ENCODE results near the gene DSN1.

DSN1 gene

DNA sequence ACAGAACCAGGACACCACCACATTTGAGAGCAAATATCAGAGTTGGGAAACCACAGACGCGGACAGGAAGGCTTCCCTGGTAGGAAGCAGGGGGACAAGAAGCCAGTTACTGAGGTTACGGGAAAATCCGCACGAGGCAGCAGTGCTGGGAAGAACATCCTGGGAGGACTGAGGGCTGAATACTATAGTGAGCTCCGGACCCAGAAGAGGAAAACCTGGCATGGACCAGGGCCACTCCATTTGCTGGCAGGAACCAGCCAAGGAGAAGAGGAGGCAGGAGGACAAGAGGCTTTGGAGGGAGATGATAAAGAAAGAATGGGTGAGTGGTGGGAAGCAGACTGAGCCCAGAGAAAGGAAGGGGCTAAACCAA, 6.1 kb upstream of the DSN1 start:
- TF ChIP-seq, protein P1, sequence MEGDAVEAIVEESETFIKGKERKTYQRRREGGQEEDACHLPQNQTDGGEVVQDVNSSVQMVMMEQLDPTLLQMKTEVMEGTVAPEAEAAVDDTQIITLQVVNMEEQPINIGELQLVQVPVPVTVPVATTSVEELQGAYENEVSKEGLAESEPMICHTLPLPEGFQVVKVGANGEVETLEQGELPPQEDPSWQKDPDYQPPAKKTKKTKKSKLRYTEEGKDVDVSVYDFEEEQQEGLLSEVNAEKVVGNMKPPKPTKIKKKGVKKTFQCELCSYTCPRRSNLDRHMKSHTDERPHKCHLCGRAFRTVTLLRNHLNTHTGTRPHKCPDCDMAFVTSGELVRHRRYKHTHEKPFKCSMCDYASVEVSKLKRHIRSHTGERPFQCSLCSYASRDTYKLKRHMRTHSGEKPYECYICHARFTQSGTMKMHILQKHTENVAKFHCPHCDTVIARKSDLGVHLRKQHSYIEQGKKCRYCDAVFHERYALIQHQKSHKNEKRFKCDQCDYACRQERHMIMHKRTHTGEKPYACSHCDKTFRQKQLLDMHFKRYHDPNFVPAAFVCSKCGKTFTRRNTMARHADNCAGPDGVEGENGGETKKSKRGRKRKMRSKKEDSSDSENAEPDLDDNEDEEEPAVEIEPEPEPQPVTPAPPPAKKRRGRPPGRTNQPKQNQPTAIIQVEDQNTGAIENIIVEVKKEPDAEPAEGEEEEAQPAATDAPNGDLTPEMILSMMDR (conservative IDR thresholded peaks at IDR 0.05; ENCODE audit: low read depth): no peak
- H3K27ac ChIP-seq: peak overlapping the region; percentile 28
- DNase-seq (ENCODE audit: low spot score): no peak
- ChIA-PET POLR2A (ENCODE audit: low non-redundant PET) (interaction anchor here (0.6 kb wide), 1 partner anchor 194 kb away, joined by 6 read pairs; no protein-coding TSS in a partner anchor), CTCF (no interaction called here)

DNA sequence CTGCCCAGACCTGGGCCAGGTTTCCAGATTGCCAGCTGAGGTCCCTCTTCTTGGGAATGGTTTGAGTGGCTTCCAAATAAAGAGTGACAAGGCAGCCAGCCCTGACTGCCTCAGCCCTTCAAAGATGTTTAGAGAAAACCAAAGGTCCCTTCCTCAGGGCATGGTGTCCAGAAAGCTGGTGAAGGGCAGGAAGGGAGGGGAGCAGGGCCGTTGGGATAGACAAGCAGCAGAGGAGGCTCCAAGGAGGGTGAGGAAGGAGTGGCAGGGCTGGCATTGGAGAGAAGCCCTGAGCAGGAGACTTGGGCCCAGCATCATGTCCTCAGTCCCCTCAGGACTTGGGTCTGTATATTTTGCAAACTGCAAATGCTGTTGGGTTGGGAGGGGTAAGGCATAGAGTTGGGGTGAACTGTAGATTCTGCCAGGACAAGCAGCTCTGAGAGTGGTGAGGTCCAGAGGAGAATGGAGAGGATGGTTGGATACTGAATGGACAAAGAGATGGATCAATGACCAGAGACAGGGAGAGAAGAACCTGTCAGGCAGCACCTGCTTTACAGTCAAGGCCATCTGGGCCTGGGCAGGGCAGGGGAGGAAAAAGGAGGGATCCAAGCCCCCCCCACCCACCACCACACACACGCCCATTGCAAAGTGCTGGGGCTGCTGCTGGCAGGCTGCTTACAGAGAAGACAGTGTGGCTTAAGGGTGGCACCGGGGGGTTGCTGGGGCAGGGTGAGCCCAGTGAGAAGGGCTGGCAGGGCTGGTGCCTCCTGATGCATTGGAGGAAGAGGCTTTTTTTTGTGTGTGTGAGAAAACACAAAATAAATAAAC, 5.5 kb upstream of the DSN1 start:
- TF ChIP-seq, protein P1 (conservative IDR thresholded peaks at IDR 0.05; ENCODE audit: low read depth): no peak
- H3K27ac ChIP-seq: peak overlapping the region; percentile 28
- ChIA-PET CTCF (interaction anchor here (2.2 kb wide), 1 partner anchor 13 kb away, joined by 9 read pairs; no protein-coding TSS in a partner anchor), POLR2A (ENCODE audit: low non-redundant PET) (interaction anchor here (0.6 kb wide), 1 partner anchor 31 kb away, joined by 3 read pairs; no protein-coding TSS in a partner anchor)
- DNase-seq (ENCODE audit: low spot score): no peak

DNA sequence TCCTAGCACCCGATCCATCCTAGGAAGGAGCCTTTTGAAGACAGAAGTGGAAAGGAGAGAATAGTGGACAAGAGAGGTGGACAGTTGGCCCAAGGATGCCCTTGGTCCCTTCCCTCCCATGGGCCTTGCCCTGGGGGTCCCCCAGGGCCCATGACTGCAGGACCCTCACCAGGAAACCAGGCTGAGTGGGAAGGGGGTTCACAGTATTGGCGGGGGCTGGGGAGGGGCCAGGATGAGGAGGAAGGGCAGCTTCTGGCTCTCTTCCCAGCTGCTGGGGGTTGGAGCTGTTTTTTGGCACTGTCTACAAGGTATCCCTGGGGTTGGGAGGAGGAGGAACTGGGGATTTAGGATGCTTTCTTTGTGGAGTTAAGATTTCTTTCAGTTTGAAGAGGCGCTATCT, 4.0 kb upstream of the DSN1 start:
- TF ChIP-seq, protein P1 (conservative IDR thresholded peaks at IDR 0.05; ENCODE audit: low read depth): no peak
- peak overlapping the region; percentile 28 for H3K27ac ChIP-seq
- POLR2A ChIA-PET (ENCODE audit: low non-redundant PET): no interaction called here
- CTCF ChIA-PET: interaction anchor here (2.2 kb wide), 1 partner anchor 15 kb away, joined by 9 read pairs; no protein-coding TSS in a partner anchor
- DNase-seq (ENCODE audit: low spot score): no peak

DNA sequence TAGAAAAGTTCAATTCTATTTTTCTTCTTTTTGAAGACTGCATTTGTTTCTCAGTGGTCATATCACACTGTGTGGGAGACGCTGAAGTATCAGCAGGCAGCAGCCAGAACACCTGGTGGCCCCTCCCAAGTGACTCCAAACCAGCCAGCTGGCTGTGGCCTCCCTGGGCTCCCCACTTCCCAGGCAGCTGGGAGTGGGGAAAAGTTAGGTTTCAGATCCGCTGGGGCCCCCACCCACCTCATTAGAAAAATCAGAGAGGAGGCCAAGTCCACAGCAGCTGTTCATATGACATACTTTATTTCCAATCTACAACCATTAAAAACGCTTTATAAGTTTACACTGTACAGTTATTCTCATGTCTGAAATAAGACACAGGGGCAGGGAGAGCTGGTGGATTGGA, 3.6 kb upstream of the DSN1 start:
- CTCF ChIA-PET: interaction anchor here (0.7 to 2.2 kb wide), 2 partner anchors 15 to 384 kb away, joined by 3 to 9 read pairs; no protein-coding TSS in a partner anchor
- no peak for DNase-seq (ENCODE audit: low spot score)
- peak overlapping the region; percentile 28 for H3K27ac ChIP-seq
- POLR2A ChIA-PET (ENCODE audit: low non-redundant PET): no interaction called here
- TF ChIP-seq, protein P1 (conservative IDR thresholded peaks at IDR 0.05; ENCODE audit: low read depth): no peak

DNA sequence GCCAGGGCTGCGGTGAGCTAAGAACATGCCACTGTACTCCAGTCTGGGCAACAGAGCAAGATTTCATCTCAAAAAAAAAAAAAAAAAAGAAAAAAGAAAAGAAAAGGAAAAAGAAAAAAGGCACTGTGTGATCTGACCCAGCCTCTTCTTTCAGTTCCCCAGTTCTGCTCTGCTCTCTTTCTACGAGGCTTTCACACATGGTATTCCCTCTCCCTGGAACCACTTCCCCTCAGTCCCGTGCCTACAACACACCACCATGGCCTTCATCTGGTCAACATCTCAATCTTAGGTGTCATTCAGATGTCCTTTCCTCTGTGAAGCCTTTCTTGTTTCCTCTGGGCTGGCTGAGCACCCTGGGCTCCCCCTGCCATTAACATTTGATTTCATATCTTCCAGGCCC, 2.3 kb upstream of the DSN1 start:
- CTCF ChIA-PET: interaction anchor here (1.3 kb wide), 1 partner anchor 10 kb away, joined by 4 read pairs; no protein-coding TSS in a partner anchor

DNA sequence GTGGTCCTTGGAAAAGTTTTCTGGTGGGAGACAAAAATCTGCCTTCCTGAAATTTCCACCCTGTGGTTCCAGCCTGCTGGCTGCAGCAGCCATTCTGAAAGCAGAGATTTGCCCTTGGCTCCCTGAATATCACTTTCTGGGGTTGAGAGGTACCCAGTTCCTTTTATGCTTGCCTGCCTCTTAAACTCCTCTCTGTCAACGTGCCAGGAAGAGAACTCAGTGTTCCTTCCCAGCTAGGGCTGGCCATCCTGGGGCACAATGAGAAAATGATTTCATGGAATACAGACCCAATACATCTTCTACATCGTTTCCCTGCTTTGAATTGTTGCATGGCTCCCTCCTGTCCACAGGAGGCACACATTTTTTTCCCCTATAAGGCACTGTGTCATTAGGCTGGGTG, 1.6 kb upstream of the DSN1 start:
- TF ChIP-seq, protein P1 (conservative IDR thresholded peaks at IDR 0.05; ENCODE audit: low read depth): no peak
- POLR2A ChIA-PET (ENCODE audit: low non-redundant PET): no interaction called here
- CTCF ChIA-PET: interaction anchor here (0.9 to 1.3 kb wide), 5 partner anchors 10 to 168 kb away, joined by 3 to 4 read pairs (median 3); no protein-coding TSS in a partner anchor

More for the DNA sequence above, 2.3 kb upstream of the DSN1 start:
- TF ChIP-seq, protein P1 (conservative IDR thresholded peaks at IDR 0.05; ENCODE audit: low read depth): no peak
- no peak for DNase-seq (ENCODE audit: low spot score)
- POLR2A ChIA-PET (ENCODE audit: low non-redundant PET): no interaction called here
- no peak overlapping the region; the same call in 1 of the 2 replicates for H3K27ac ChIP-seq

More for the DNA sequence above, 1.6 kb upstream of the DSN1 start:
- DNase-seq (ENCODE audit: low spot score): no peak
- H3K27ac ChIP-seq: peak overlapping the region; percentile 89
